Psoas muscle (tissue), 8 donors: Measurements from ENCODE around the gene ALG1. TPM values are rescaled to one million over a fixed set of nuclear protein-coding genes. Genes with fewer than 3 reads are reported as not detected.

Experiments
- ATAC-seq, 4 donors: fragments of 200-7000 bp; cut with Tn5 transposase; one replicate each; pipeline ENCODE4 v1.9.1; 2020; ENCODE audit warnings: moderate library complexity in 3 of 4, mild to moderate bottlenecking in 2 of 4
- DNase-seq, 2 donors: peaks; one replicate each; pipeline ENCODE4 v3.0.0-alpha.2; 2020
- H3K27ac ChIP-seq: fragments of 200-600 bp; one replicate; pipeline ENCODE4 v1.8.0; 2022
- H3K27me3 ChIP-seq, 3 donors: fragments of 200-600 bp in 1 of 3; one replicate each; pipeline versions ENCODE4 v1.6.1 to v1.8.0; 2013 to 2022; ENCODE audit warnings: low read length in 2 of 3, mild to moderate bottlenecking in 2 of 3, moderate library complexity in 1 of 3; ENCODE audit not compliant: insufficient read depth in 3 of 3
- H3K36me3 ChIP-seq, 2 donors: fragments of 200-600 bp in 1 of 2; one replicate each; pipeline versions ENCODE4 v1.6.1 to v1.8.0; 2013 to 2022; ENCODE audit warnings: low read depth in 1 of 2, mild to moderate bottlenecking in 1 of 2, moderate library complexity in 1 of 2; ENCODE audit not compliant: insufficient read depth in 1 of 2
- H3K4me1 ChIP-seq: fragments of 200-600 bp; one replicate; pipeline ENCODE4 v1.8.0; 2022
- H3K4me3 ChIP-seq: fragments of 200-600 bp; one replicate; pipeline ENCODE4 v1.8.0; 2022; ENCODE audit warnings: mild to moderate bottlenecking
- H3K9me3 ChIP-seq: fragments of 200-600 bp; one replicate; pipeline ENCODE4 v1.8.0; 2022
- WGBS, 3 donors: extraction: QIAGEN DNeasy Blood & Tissue Kit; methylation state at CpG; one replicate each; pipeline versions ENCODE4 v1.1.6 to v1.1.7; 2013; 5-methylcytosine and 5-hydroxymethylcytosine counted together
- intact Hi-C, 2 donors: fragments of 100-400 bp; cut with DNase I; formaldehyde crosslinking; loops; one replicate each; pipeline versions ENCODE4 v1.11.0 to v1.14.2; 2022
- polyA plus RNA-seq, 3 donors: library from polyadenylated mRNA; stranded (reverse); fragments of 200-250 nt; gene quantifications; one replicate each; pipeline ENCODE4 v1.2.3, GENCODE V29; 2013
- total RNA-seq, 4 donors: library from RNA; stranded (reverse); fragmentation: NEBNext Ultra II Directional in 2 of 4; extraction: Animal tissue kit (Norgen Biotek cat#: 25700) in 2 of 4; gene quantifications; one replicate each; pipeline versions ENCODE4 v1.2.1 to v1.2.4, GENCODE V29; 2021 to 2023
- TF ChIP-seq, protein P1 (sequence below): fragments of 200-600 bp; IDR thresholded peaks from one replicate; pipeline ENCODE4 v1.8.0; 2022; ENCODE audit warnings: antibody characterized with exemption
- donor health status: healthy with polysubstance abuse.
- donor health status: DM: no; HTN: no; CAD: no; lungs with moderate emphysema.
- donor health status: Bipolar disorder and iron deficiency.
- donor health status: healthy.
- donor health status: DM: yes; HTN: yes; CAD: no.
- donor health status: DM: no; HTN: no; CAD: no.
- donor health status: DM: no; HTN: no; CAD: no.
- donor health status: DM: yes; HTN: yes; CAD: no.

Gene ALG1
- total and polyA plus RNA-seq, 7 donors, result 4.9 to 13.1 (median 7.3) TPM

DNA sequence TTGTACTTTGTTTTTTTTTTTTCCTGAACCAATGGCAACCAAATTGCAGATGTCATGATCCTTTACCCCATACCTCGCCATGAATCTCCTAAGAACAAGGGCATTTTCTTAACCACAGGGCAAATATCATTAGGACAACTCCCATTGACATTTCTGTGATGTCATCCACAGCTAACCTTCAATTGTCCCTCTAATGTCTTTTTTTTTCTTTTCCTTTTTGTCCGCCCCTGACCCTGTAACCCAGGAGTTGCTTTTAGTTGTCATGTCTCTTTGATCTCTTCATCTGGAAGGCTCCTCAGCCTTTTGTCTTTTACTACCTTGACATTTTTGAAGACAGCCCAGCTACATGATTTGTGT is 37.5 kb upstream of the ALG1 start:
- WGBS, 3 donors, result 9 to 18% (median 15%) methylated on average over 2 of the region's 2 CpGs
- Histone ChIP-seq H3K4me1 (peaks cover 13% of the 10 kb centered on the region), H3K9me3 (no peaks in the 10 kb centered on the region), H3K36me3 (peaks cover 0 to 19% of the 10 kb centered on the region in 2 donors), H3K27ac (peak overlapping the region; percentile 78), H3K4me3 (peak overlapping the region; percentile 95), H3K27me3 (no peaks in the 10 kb centered on the region)
- intact Hi-C loops, result loop anchor here in 1 of 2 donors (10.0 kb wide), 1 partner anchor 61 kb away; the partner anchor contains the start of gene EEF2KMT
- DNase-seq (no peak), ATAC-seq (no peak)
- TF ChIP-seq, protein P1, sequence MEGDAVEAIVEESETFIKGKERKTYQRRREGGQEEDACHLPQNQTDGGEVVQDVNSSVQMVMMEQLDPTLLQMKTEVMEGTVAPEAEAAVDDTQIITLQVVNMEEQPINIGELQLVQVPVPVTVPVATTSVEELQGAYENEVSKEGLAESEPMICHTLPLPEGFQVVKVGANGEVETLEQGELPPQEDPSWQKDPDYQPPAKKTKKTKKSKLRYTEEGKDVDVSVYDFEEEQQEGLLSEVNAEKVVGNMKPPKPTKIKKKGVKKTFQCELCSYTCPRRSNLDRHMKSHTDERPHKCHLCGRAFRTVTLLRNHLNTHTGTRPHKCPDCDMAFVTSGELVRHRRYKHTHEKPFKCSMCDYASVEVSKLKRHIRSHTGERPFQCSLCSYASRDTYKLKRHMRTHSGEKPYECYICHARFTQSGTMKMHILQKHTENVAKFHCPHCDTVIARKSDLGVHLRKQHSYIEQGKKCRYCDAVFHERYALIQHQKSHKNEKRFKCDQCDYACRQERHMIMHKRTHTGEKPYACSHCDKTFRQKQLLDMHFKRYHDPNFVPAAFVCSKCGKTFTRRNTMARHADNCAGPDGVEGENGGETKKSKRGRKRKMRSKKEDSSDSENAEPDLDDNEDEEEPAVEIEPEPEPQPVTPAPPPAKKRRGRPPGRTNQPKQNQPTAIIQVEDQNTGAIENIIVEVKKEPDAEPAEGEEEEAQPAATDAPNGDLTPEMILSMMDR, result no peak

DNA sequence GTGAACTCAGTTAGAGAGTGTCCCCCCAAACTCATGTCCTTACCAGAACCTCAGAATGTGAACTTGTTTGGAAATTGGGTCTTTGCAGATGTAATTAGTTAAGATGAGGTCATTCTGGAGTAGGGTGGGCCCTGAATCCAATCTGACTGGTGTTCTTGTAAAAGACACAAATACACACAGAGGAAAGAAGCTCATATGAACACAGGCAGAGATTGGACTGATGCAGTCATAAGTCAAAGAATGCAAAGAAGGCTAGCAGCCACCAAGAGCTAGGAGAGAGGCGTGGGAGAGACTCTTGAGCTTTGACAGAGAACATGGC is 35.8 kb upstream of the ALG1 start:
- no peak overlapping the region for H3K4me3 ChIP-seq
- no peaks in the 10 kb centered on the region for H3K27me3 ChIP-seq
- H3K36me3 ChIP-seq, result peaks cover 0 to 10% of the 10 kb centered on the region in 2 donors
- H3K27ac ChIP-seq, result no peak overlapping the region
- intact Hi-C loops, result loop anchor here in 1 of 2 donors (10.0 kb wide), 1 partner anchor 59 kb away; the partner anchor contains the start of gene EEF2KMT
- 78 to 94% (median 93%) methylated on average over 1 of the region's 1 CpG for WGBS, 3 donors
- TF ChIP-seq, protein P1, result no peak
- ATAC-seq, result no peak
- no peak for DNase-seq
- H3K9me3 ChIP-seq, result no peaks in the 10 kb centered on the region
- peaks cover 13% of the 10 kb centered on the region for H3K4me1 ChIP-seq

DNA sequence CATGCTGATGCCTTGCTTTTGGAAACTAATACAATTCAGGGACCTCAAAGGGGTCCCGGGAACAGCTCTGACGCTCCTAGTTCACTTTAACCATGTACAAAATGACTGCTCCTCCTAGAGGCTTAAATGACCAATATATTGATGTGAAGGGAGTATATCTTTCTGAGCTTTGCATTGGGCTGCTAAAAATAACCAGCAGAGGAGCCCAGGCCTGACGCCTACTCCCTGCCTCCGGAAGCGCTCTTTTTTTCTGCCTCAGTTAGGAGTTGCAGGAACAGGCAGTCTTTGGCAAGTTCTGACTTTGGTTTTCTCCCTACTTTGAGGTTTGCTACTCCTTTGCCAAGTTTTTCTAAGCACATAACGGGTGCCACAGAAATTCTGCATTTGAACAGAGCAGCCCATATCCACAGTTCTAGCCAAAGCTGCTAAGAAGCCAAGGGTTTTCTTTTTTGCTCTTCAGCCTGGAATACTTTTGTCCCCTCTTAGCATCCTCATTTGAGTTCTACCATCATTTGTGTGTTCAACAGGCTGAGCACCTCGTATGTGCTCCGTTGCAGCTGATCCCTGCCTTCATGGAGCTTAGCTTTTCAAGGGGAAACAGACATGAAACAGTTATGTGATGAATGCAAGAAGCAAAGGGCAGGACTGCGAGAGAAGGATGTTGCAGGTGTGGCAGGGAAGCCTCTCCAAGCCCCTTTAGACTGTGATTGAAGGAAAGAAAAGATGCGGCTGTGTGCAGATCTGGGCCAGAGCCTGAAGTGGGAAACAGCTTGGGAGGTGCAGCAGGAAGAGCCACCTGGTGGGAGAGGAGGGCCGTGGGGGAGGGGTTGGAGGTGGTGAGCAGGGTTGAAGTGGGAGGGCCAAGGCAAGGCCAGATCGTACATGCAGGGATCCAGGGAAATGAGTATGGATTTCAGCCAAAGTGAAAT is 35.2 kb upstream of the ALG1 start:
- no peak for ATAC-seq
- 56 to 60% (median 59%) methylated on average over 12 of the region's 12 CpGs for WGBS, 3 donors
- peak in 1 of 2 donors; percentile 30 for DNase-seq

DNA sequence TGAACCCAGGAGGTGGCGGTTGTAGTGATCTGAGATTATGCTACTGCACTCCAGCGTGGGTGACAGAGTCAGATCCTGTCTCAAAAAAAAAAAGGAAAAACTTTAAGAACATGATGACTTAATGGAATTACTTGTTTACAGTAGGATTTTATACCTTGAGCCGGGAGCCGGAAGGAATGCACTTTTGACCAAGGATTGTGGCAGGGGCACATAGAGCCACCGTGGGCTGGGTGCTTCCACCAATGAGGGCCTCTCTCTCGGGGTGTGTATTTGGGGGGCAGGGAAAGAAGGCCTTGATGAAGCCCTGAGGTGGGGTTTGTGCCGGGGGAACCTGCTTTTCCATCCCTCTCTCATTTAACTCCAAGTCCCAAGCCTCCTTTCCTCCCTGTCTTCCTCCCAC is 31.2 kb upstream of the ALG1 start:
- peak in 1 of 2 donors; percentile 7 for DNase-seq

More for the DNA sequence above, 35.2 kb upstream of the ALG1 start:
- intact Hi-C loops, result loop anchor here in 1 of 2 donors (10.0 kb wide), 1 partner anchor 58 kb away; the partner anchor contains the start of gene EEF2KMT
- H3K27me3 ChIP-seq, result no peaks in the 10 kb centered on the region
- H3K4me1 ChIP-seq, result peaks cover 13% of the 10 kb centered on the region
- no peak overlapping the region for H3K27ac ChIP-seq
- TF ChIP-seq, protein P1, result no peak
- no peaks in the 10 kb centered on the region for H3K9me3 ChIP-seq
- H3K36me3 ChIP-seq, result peaks cover 0 to 4% of the 10 kb centered on the region in 2 donors
- H3K4me3 ChIP-seq, result no peak overlapping the region

More for the DNA sequence above, 31.2 kb upstream of the ALG1 start:
- Histone ChIP-seq H3K36me3 (no peaks in the 10 kb centered on the region), H3K4me1 (no peaks in the 10 kb centered on the region), H3K27ac (no peak overlapping the region), H3K9me3 (no peaks in the 10 kb centered on the region), H3K4me3 (no peak overlapping the region), H3K27me3 (no peaks in the 10 kb centered on the region)
- no peak for ATAC-seq
- WGBS, 3 donors, result 69 to 82% (median 69%) methylated on average over 7 of the region's 7 CpGs
- intact Hi-C loops, result no loop called here
- TF ChIP-seq, protein P1, result no peak
